NAMALWA (cell line): Measurements from ENCODE around the gene DGKE.

Source experiments
- DNase-seq: peaks from one replicate; pipeline ENCODE4 v3.0.0-alpha.2; 2015; ENCODE audit warnings: low spot score

Gene DGKE

GRCh38 chr17:56815711-56816110 lies 18.2 kb upstream of the DGKE start:
- no peak for DNase-seq

GRCh38 chr17:56817066-56817465 lies 16.9 kb upstream of the DGKE start:
- DNase-seq, result no peak

GRCh38 chr17:56819030-56819429 lies 14.9 kb upstream of the DGKE start:
- DNase-seq, result no peak

- peak; percentile 81 for DNase-seq
Observed at GRCh38 chr17:56819431-56820145, 14.4 kb upstream of the DGKE start.

- DNase-seq, result no peak
Observed at GRCh38 chr17:56820207-56820606, 13.7 kb upstream of the DGKE start.

- DNase-seq, result no peak
Observed at GRCh38 chr17:56821847-56822534, 12.0 kb upstream of the DGKE start.

GRCh38 chr17:56822725-56823124 lies 11.2 kb upstream of the DGKE start:
- DNase-seq, result no peak

GRCh38 chr17:56823848-56824247 lies 10.1 kb upstream of the DGKE start:
- no peak for DNase-seq

GRCh38 chr17:56824503-56824902 lies 9.4 kb upstream of the DGKE start:
- DNase-seq, result no peak

GRCh38 chr17:56826611-56827414 lies 7.1 kb upstream of the DGKE start:
- no peak for DNase-seq

- DNase-seq, result no peak
Observed at GRCh38 chr17:56830726-56831368, 3.1 kb upstream of the DGKE start.

GRCh38 chr17:56831369-56832095 lies 2.4 kb upstream of the DGKE start:
- no peak for DNase-seq

- no peak for DNase-seq
Observed at GRCh38 chr17:56832446-56832845, 1.5 kb upstream of the DGKE start.

- peak; percentile 84 for DNase-seq
Observed at GRCh38 chr17:56833057-56833808, 718 bp upstream of the DGKE start.

- DNase-seq, result peak; percentile 35
Observed at GRCh38 chr17:56834380-56835263, 671 bp downstream of the DGKE start.

- DNase-seq, result peak; percentile 13
Observed at GRCh38 chr17:56835264-56835585, 1.3 kb downstream of the DGKE start.

- no peak for DNase-seq
Observed at GRCh38 chr17:56838687-56839086, 4.7 kb downstream of the DGKE start.

- DNase-seq, result no peak
Observed at GRCh38 chr17:56842577-56842976, 8.6 kb downstream of the DGKE start.

- no peak for DNase-seq
Observed at GRCh38 chr17:56845934-56846333, 12.0 kb downstream of the DGKE start.

- DNase-seq, result no peak
Observed at GRCh38 chr17:56847106-56847505, 13.2 kb downstream of the DGKE start.
